HG03045 (cell line): Measurements from ENCODE around the gene SRRM4.
"Not testable (repeated sequence)": the region's sequence is repeated elsewhere in the genome, so short reads cannot be mapped to it uniquely, and the experiment has no call there.

Experiments used
- ATAC-seq: cut with Tn5 transposase; IDR thresholded peaks from one replicate; pipeline ENCODE4 v1.9.1; 2021; ENCODE audit warnings: mild to moderate bottlenecking, moderate library complexity; ENCODE audit not compliant: unreplicated experiment

Gene SRRM4

GRCh38 chr12:118981285-118982211 is at the start of gene SRRM4:
Gene SRRM4, plus strand, starts transcription at chr12:118981541. Its CDS starts 342 bp downstream, at chr12:118981883.
- no peak for ATAC-seq

GRCh38 chr12:118946256-118946655 is 35.1 kb upstream of the SRRM4 start:
- no peak for ATAC-seq

- ATAC-seq, result no peak
Observed at GRCh38 chr12:118958520-118958919, 22.8 kb upstream of the SRRM4 start.

- no peak for ATAC-seq
Observed at GRCh38 chr12:118959348-118959747, 22.0 kb upstream of the SRRM4 start.

- no peak for ATAC-seq
Observed at GRCh38 chr12:118959985-118960560, 21.3 kb upstream of the SRRM4 start.

GRCh38 chr12:118960865-118961264 is 20.5 kb upstream of the SRRM4 start:
- ATAC-seq, result no peak

- ATAC-seq, result no peak
Observed at GRCh38 chr12:118964988-118965387, 16.4 kb upstream of the SRRM4 start.

GRCh38 chr12:118970856-118971255 is 10.5 kb upstream of the SRRM4 start:
- ATAC-seq, result no peak

GRCh38 chr12:118972982-118973381 is 8.4 kb upstream of the SRRM4 start:
- ATAC-seq, result no peak

- no peak for ATAC-seq
Observed at GRCh38 chr12:118979763-118980406, 1.5 kb upstream of the SRRM4 start.

- ATAC-seq, result no peak
Observed at GRCh38 chr12:118980407-118981014, 830 bp upstream of the SRRM4 start.

GRCh38 chr12:118982302-118982701 is 961 bp downstream of the SRRM4 start:
- ATAC-seq, result no peak

- no peak for ATAC-seq
Observed at GRCh38 chr12:118982984-118983761, 1.8 kb downstream of the SRRM4 start.

- ATAC-seq, result no peak
Observed at GRCh38 chr12:118984161-118984943, 3.0 kb downstream of the SRRM4 start.

- ATAC-seq, result no peak
Observed at GRCh38 chr12:118986050-118986449, 4.7 kb downstream of the SRRM4 start.

- ATAC-seq, result no peak
Observed at GRCh38 chr12:118999107-118999506, 17.8 kb downstream of the SRRM4 start.

- ATAC-seq, result no peak
Observed at GRCh38 chr12:119005085-119005484, 23.7 kb downstream of the SRRM4 start.

GRCh38 chr12:119005913-119006312 is 24.6 kb downstream of the SRRM4 start:
- no peak for ATAC-seq

- ATAC-seq, result no peak
Observed at GRCh38 chr12:119006746-119007145, 25.4 kb downstream of the SRRM4 start.

GRCh38 chr12:119008273-119008672 is 26.9 kb downstream of the SRRM4 start:
- ATAC-seq, result not testable (repeated sequence)
